K562 treated with DMSO at 1 percent for 24 hours (cell line): ENCODE measurements around the gene TMED8. TPM values are rescaled to one million over a fixed set of nuclear protein-coding genes. Genes with fewer than 3 reads are reported as not detected.

Experiments used
- total RNA-seq: library from RNA; unstranded; fragments of 300-600 nt; gene quantifications from 2 replicates; pipeline ENCODE4 v1.2.3, GENCODE V29; 2022; ENCODE audit warnings: low read depth; ENCODE audit not compliant: insufficient read depth

Gene TMED8, protein sequence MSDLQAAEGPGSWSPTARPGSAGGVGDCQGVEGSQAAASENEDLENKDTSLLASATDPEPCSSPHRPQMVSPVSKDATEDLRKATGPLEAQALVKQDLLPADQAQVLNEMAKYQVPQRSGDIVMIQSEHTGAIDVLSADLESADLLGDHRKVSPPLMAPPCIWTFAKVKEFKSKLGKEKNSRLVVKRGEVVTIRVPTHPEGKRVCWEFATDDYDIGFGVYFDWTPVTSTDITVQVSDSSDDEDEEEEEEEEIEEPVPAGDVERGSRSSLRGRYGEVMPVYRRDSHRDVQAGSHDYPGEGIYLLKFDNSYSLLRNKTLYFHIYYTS
- 5.5 and 7.1 TPM in 2 replicates for total RNA-seq

GRCh38 chr14:77376771-77377501 lies at the start of gene TMED8, which contains the start of gene SAMD15:
TSS of gene TMED8 (minus strand) at chr14:77377094. CDS start at chr14:77377053, 41 bp downstream.
TSS of gene SAMD15 (plus strand) at chr14:77377379. CDS start at chr14:77377419, 40 bp downstream.

DNA sequence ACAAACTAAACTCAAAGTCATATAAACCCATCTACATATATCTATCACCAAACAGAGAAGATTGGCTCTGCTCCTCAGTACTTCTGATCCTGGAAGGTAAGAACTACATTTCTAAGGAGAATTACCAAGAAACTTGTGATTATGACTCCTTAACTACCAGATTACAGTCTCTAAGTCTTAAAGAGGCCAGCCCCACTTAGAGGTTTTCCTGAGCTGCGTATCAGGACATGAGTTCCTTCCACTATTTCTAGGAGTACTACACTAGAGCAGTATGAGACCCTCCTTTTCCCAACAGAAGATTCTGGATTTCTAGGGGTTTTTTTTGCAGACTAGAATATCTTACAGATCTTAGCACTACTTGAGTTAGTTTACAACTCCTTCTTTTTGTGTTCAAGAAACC lies 46.5 kb upstream of the TMED8 start, which contains the start of gene NOXRED1:
NOXRED1 (minus strand) TSS at position 101 of the 400 bp plus-strand sequence. CDS start 634 bp downstream, outside the sequence.

DNA sequence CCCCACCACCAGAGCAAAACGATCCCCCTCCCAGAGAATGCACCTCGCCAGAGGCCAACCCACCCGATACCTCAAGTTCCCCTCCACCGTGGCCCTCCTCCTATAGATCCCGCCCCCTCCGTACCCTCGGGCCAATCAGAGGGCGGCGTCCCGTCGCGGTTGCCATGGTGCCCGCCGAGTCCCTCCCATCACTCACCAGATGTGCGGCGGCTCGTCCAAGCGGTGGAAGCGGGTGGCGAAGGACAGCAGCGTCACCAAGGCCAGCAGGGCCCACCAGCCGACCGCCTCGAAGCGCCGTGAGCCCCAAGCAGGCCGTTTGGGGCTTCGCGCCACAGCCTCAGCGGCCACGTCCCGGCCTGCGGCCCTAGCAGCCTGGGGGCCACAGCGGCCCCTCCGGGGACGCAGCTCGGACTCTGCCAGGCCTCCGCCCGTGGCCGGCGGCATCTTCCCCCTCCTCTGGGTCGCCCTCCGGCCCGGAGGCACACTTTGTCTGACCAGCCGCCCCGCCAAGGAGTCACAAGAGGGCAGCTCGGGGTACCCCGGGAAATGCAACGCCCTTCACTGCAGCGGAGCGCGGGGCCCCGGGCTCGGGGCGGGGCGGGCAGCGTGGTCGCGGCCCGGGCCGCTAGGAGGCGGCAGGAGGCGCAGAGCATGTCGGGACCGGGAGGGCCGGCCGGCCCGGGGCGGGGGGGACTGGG lies 56.5 kb downstream of the TMED8 start, which contains the start of gene POMT2:
POMT2 (minus strand) TSS at position 646 of the 698 bp plus-strand sequence; CDS start at position 444, 202 bp downstream.

Other genes starting within 250 kb of the TMED8 start
- gene ZDHHC22, start 235.3 kb downstream of the TMED8 start, total RNA-seq, result not detected in 2 replicates
- gene TMEM63C, start 195.3 kb downstream of the TMED8 start, total RNA-seq, result not detected in 2 replicates
- not detected in 2 replicates for gene NGB, start 105.9 kb downstream of the TMED8 start, total RNA-seq
- 6.8 and 7.3 TPM in 2 replicates for gene POMT2, start 56.2 kb downstream of the TMED8 start, total RNA-seq
- 37.8 and 39.4 TPM in 2 replicates for gene GSTZ1, start 56.1 kb downstream of the TMED8 start, total RNA-seq
- gene SAMD15, start 285 bp upstream of the TMED8 start, total RNA-seq, result 0.29 and 2.4 TPM in 2 replicates
- 0.23 TPM in 1 of 2 replicates, not detected in the other for gene NOXRED1, start 46.4 kb upstream of the TMED8 start, total RNA-seq
- 13.6 TPM in 2 replicates for gene VIPAS39, start 80.5 kb upstream of the TMED8 start, total RNA-seq
- gene AHSA1, start 81.0 kb upstream of the TMED8 start, total RNA-seq, result 65.7 and 79.4 TPM in 2 replicates
- not detected in 2 replicates for gene ISM2, start 121.7 kb upstream of the TMED8 start, total RNA-seq
- gene SPTLC2, start 239.5 kb upstream of the TMED8 start, total RNA-seq, result 9.1 and 10.9 TPM in 2 replicates